ENCODE data around the gene NPS.

- TF ChIP-seq POLR2A (IDR thresholded peaks at IDR 0.05) (no peak), CTCF (IDR thresholded peaks at IDR 0.05) (no peak)
Measured at GRCh38 chr10:127525686-127526085, 23.4 kb upstream of the NPS start.
